GM18873 (cell line): ENCODE measurements around the gene SEMA4F.
"Not testable (repeated sequence)": the region's sequence is repeated elsewhere in the genome, so short reads cannot be mapped to it uniquely, and the experiment has no call there.

Experiments used
- ATAC-seq: cut with Tn5 transposase; IDR thresholded peaks from one replicate; pipeline ENCODE4 v1.9.1; 2021; ENCODE audit warnings: mild to moderate bottlenecking, moderate library complexity, moderate number of reproducible peaks; ENCODE audit not compliant: unreplicated experiment, low FRiP score

Gene SEMA4F, protein sequence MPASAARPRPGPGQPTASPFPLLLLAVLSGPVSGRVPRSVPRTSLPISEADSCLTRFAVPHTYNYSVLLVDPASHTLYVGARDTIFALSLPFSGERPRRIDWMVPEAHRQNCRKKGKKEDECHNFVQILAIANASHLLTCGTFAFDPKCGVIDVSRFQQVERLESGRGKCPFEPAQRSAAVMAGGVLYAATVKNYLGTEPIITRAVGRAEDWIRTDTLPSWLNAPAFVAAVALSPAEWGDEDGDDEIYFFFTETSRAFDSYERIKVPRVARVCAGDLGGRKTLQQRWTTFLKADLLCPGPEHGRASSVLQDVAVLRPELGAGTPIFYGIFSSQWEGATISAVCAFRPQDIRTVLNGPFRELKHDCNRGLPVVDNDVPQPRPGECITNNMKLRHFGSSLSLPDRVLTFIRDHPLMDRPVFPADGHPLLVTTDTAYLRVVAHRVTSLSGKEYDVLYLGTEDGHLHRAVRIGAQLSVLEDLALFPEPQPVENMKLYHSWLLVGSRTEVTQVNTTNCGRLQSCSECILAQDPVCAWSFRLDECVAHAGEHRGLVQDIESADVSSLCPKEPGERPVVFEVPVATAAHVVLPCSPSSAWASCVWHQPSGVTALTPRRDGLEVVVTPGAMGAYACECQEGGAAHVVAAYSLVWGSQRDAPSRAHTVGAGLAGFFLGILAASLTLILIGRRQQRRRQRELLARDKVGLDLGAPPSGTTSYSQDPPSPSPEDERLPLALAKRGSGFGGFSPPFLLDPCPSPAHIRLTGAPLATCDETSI

DNA sequence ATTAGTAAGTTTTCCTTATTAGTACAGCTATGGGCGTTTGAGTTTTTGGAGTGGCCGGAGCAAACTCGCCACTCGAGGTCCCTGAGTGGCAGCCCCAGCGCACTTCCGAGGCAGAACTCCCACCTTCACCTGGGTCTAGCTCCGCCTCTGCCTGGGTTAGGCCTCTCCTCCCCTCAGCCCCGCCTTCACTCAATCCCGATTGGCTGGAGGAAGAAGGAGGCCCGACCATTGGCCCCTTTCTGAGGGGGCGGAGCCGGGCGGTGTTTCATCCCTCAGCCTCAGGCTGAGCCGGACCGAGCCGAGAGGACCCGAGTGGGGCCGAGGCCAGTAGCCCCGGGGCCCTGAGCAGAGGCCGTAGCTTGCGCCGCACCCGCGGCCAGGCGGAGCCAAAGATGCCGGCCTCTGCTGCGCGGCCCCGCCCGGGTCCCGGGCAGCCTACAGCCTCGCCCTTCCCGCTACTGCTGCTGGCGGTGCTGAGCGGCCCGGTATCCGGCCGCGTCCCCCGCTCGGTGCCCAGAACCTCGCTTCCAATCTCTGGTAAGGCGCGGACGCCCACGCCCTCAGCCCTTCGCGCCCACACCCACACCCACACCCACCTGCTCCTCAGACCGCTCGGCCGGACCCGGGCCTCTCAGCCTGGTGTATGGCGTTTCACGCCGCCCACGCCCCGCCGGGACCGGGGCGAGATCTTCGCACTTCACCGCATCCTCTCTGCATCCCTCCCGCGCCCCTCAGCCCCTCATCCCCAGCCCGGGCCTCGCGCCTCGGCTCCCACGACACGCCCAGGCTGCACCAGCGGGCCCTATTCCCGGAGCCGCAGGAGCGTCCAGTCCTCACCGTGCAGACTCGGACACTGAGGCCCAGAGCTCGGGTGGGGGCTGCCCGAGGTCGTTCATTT lies at the start of gene SEMA4F:
Gene SEMA4F, plus strand, starts transcription at position 263 of the 898 bp plus-strand sequence. Its CDS starts 130 bp downstream, at position 393.
- ATAC-seq = peak; percentile 98

DNA sequence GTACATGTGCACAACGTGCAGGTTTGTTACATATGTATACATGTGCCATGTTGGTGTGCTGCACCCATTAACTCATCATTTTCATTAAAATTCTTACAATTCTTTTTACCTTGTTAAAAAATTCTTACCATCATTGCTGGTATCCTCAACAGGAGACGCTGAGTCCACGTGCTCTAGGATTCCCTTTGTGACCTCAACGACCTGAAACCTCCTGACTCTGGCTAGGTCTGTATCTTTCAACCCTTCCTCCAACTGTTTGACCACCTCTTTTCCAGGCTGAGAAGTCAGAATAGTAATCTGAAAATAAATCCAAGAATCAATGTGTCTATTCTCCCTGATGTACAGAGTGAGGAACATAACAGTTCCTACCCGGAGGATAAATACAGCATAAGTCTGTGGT lies 47.1 kb upstream of the SEMA4F start:
- no peak for ATAC-seq

DNA sequence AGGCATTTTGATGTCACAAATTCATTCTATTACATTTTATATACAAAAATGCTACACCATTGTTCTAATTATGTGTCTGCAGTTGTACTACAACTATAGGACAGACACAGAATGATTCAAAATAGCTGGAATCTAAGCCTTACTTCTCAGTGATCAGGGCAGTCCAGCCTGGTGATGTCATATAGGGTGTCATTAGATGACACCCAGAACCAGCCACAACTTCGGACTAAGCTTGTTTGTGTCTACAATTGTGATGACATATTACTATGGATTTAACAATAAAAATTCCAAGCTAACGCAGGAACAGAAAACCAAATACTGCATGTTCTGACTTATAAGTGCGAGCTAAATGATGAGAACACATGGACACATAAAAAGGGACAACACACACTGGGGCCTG lies 36.9 kb upstream of the SEMA4F start:
- no peak for ATAC-seq

DNA sequence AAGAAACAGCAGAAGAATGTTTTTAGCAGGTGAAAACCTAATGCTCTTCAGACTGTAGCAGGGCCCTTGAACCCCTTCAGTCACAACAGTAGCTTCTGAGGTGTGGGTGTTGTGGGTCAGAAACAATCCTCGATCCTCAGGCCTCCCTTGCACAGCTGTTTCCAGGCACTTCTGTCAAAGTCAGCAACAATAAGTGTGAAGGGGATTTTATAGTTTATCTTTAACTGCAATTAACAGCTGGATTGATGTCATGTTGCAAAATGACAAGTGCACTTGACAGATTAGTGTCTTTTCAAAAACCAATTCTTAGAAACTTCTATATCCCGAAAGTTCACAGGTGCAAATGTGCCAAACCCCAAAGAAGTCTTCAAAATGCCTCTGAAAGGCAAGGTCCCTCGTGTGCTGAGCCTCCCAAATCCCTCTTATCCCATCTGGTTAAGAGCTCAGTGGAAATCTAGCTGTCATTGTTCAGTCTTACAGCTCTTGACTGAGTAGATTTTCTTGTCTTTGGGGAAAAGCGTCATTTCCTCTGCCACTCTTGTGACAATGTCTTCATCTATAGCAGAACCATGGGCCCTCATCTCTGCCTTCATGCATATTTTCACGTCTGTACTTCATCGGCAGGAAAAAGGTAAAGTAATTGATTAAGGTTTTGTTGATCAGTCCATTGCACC lies 35.5 kb upstream of the SEMA4F start:
- no peak for ATAC-seq

DNA sequence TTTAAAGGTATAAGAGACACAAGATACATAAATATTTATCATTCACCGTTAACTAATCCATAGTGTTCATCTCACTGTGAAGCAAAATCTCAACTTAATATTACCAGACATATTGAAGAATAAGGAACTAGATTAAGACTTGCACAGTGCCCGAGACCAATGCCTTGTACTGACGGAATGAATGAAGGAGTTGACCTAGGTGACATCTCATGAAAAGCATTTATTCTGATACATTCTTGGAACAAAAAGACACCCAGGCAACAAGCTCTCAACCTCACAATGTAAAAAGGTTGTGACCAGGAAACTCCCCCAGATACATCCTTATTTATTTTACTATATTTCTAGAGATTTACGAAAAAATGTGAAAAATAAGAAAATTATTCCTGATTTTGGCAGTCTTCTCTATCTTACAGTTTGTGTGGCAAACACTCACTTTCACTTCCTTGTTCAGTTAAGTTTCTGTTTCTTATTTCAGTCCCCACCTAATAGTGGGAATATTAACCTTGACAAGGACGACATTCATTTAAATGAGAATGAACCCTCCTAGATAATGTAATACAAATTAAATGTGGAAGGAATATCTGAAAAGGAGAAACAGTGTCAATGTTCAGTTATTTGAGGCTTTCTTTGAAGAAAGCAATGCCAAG lies 34.3 kb upstream of the SEMA4F start:
- ATAC-seq = no peak

DNA sequence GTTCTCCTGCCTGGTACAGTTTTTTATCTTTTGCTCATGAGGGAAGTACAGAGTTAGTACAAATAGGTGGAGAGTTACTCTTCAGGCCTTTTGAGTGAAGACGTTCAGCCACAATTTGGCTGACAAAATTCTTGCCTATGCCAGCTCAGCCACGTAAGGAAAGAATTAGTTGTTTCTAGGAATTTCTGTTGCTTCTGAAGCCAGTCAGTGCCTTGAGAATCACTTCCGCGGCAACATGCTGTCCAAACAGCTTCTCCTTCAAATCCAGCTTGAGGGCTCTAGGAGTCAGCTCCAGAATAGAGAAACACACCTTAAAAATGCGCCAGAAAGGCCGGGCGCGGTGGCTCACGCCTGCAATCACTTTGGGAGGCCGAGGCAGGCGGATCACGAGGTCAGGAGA lies 33.4 kb upstream of the SEMA4F start:
- ATAC-seq = no peak

DNA sequence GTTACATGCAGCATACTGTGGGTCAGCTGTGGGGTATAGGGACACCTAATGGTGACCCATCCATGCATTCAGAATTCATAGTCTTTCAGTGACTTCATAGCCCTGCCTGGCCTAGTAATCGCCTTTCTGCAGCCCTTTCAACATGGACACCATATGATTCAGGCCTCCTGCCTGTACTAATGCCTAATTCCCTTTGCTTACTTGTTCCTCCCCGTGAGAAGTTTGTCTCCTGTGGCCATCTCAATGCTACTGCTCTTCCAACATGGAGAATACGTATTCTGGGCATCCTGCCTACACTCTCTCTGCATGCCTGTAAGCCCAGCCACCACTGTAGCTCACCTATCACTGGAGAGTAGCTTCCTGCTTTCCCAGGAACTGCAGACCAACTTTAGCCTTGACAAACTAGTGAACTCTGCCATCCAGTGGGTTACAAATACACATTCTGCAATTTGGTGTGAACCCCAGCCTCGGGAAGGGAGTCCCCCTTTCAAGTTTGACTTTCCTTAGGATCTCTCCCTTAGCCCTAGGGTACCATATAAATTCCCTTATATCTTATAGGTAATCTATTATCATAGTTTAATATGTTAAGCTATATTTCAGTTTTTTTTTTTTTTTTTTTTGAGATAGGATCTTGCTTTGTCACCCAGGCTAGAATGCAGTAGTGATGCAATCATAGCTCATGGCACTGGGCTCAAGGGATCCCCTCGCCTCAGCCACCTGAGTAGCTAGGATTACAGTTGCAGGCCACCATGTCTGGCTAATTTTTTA lies 28.2 kb upstream of the SEMA4F start:
- ATAC-seq = no peak

DNA sequence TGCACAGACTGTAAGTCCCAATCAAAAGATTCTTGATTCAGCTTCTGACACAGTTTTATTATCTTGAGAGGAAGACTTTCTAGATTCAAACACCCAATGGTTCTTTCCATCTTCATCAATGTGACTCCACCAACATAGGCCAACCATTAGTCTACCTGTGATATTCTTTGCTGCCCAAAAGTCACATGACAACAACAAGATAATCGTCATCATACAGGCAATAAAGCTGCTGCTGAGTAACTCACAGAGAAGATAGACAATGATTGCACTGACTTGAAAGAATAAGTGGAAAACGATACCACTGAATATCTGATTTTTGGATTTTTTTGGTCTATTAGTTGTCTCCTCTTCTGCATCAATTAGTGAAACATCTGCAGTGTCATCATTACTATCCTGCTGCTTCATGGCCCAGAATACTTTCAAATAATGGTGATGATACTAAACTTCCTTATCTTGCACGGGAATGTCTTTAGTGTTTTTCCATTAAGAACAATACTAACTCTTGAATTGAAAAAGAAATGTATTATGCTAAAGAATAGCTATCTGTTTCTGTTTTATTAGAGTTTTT lies 25.4 kb upstream of the SEMA4F start:
- ATAC-seq = no peak

DNA sequence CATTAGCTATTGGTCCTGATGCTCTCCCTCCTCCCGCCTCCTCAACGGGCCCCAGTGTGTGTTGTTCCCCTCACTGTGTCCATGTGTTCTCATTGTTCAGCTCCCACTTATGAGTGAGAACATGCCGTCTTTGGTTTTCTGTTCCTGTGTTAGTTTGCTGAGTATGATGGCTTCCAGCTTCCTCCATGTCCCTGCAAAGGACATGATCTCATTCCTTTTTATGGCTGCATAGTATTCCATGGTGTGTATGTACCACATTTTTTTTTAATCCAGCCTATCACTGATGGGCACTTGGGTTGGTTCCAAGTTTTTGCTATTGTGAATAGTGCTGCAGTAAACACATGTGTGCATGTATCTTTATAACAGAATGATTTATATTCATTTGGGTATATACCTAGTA lies 23.6 kb upstream of the SEMA4F start:
- not testable (repeated sequence) for ATAC-seq

DNA sequence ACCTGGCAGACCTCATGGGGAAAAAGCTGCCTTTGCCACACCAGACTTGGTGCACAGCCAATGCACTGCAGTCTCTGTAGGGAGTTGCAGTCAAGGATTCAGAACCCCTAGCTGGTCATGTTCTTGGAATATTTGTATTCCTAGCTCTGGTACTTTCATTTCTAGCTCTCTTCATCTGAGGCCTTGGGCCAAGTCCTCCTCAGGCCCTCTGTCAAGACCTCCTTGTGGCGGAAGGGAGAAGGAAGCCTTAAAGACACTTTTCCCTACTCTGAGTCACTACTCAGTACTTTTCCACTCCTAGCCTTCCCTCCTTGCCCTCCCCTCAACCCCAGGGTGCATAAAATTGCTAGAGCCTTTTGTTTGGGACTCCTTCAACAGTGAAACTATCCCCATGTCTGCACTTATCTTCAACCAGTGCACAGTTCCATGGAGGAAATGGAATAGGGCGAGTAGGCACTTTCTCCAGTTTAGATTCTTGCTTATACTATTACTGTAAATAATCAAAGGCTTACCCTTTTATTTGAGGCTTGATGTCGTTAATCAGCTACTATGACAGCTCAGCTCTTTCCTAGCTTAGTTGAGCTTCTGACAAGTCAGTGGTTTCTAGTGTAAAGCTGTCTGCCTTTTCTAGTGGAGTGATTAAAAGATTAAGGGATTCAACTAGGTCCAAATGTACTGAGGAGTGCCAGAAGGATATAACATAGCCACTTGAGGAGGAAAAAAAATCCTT lies 21.7 kb upstream of the SEMA4F start:
- ATAC-seq = no peak

DNA sequence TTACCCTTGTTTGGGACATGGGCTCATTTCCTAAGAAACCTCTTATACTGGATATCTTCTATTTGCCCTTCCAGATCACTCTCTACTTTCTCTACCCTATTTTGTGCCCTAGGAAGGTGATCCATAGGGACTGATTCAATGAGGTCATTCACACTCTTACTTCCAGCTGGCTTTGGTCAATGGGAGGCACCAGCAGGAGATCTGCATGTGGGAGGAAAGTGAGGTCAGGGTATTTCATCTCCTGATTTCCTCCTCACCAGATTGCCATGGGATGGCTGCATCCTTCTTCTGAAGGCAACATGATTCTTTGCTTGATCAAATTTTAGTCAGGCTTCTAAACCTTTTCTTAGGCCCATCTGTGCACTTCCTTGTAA lies 21.1 kb upstream of the SEMA4F start:
- ATAC-seq = no peak

DNA sequence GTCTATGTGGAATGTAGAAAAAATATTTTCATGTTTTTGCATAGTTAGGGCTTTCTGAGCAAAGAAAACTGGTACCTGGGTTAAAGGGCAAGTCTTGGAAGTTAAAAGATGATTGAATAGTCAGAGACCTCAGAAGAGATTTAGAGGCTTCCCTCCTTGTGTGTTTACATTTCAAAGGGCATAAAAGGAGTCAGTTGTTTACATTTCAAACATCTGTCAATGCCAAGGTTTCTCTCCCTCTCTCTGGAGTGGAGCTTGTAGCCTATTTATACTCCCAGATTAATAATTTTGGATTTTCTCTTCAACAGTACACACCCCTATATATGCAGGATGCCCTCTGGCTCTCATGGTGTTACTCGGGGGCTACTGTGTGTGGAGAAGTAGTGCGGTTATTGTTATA lies 14.5 kb upstream of the SEMA4F start:
- ATAC-seq = no peak

DNA sequence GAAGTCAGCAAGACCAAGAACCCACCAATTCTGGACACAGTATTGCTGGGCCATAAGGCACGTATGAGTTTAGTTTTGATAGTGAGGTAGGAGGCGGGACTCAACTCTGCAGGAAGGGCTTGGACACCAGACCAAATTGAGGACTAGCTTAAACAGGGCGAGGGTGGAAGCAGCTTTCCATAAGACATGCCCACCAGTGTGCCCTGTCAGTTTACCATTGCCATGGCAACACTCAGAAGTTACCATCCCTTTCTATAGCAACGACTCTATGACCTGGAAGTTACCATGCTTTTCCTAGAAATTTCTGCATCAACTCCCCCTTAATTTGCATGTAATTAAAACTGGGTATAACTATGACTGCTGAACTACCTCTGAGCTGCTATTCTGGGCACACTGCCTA lies 8.7 kb upstream of the SEMA4F start:
- ATAC-seq = no peak

DNA sequence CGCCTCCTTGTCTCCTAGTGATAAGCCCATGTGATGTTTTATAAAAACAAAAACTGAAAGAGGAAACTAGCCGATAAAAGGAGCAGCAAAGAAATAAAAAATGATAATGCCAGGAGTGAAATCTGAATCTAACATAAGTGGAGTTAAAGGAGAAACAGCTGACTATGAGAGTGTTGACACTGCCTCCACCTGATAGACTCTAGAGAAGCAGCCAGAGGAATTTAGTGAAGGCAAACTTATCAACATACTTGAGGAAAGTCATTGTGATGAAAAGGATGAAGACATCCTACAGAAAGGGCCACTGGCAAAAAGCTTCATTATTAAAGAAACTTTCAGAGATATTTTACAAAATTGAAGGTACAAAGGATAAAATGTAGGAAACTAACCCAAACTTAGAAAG lies 7.8 kb upstream of the SEMA4F start:
- ATAC-seq = no peak

DNA sequence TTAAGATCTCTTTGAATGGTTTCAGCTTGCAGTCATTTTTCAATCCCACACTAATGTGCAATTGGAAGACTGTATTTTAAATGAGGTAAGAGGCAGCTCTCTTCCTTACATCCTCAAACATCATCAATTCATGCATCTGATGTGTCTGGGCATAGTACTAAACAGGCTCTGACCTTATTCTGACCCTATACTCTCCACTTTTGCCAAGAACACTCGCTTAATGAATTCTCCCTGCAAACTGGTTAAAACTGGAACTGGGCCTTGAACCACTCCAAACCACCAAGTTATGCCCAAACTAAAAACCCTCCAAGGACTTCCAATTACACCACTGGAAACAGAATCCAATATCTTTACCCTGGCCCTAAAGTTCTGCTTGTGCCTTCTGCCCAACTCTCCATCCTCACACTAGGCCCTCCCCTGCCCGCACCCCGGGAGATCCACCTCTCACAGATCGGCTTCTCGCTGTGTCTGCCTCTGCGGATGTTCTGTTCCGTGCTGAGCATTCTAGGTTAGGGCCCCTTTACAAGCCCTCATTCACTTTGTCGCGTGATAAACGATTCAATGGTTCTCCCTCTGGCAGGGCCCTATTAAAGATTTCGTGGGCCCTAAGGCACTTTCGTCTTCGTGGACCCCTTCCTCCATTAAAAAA lies 7.1 kb upstream of the SEMA4F start:
- ATAC-seq = no peak

DNA sequence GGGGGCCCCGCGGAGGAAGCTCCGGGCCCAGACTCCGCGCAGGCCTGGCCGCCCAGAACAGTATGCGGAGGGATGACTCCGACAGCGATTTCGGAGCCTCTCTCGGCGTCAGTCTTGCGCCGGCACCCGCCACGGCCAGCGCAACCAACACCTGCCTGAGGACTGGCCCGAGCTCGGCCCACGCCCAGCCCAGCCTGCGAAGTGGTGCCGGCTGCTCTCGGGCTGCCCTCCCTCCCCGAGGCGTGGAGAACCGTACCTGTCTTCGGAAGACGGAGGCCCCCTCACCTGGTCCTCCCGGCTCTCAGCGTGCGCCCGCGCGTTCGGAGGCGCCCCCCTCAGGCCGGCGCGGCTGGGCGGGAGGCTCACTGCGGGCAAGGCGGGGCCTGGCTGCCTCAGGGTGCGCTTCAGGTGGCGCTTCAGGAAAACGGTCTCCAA lies 6.0 kb upstream of the SEMA4F start, which contains the start of gene M1AP:
Gene M1AP, minus strand, starts transcription at position 322 of the 435 bp plus-strand sequence. CDS start 8,055 bp downstream, outside the sequence.
- ATAC-seq = no peak

DNA sequence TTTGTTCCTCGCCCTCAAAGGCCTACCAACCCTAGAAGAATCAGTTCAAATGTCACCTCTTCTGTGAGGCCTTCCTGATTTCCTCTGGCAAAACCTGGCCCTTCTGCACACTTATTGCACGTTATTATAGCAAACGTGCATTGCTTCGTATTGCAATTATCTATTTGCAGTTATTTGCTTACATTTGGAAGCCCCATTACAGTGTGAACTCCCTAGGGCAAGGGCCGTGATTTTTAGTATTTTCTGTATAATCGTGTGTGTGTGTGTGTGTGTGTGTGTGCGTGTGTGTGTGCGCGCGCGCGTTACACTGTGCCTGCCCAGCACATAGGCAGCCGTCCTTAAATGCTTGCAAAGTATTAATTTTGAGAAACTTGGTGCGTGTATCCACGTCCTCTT lies 460 bp upstream of the SEMA4F start:
- ATAC-seq = peak; percentile 18
